ENCODE results near the gene MYH14. TPM values are rescaled to one million over a fixed set of nuclear protein-coding genes. Genes with fewer than 3 reads are reported as not detected.

Gene MYH14
- total and polyA plus RNA-seq, 9 of the 15 experiments (the other 6 are each of a cell fraction or from before 2014, with no cell fraction given), result 0.04 to 0.86 (median 0.19) TPM; not detected in 2

- CTCF ChIA-PET (ENCODE audit: low intra/inter-chr PET ratio), result interaction anchor here (0.6 kb wide), 1 partner anchor 79 kb away, joined by 3 read pairs; no protein-coding TSS in a partner anchor
- no peak overlapping the region for H2AFZ ChIP-seq (ENCODE audit: low read depth, low read length)
- peaks cover 41% of the 10 kb centered on the region for H3K79me2 ChIP-seq (ENCODE audit: control insufficient read depth, insufficient read depth, low read length)
- H3K4me2 ChIP-seq (ENCODE audit: insufficient read depth, low read length), result peak overlapping the region; percentile 89
- in situ Hi-C loops (cut with MboI), result loop anchor here (10.0 kb wide), 1 partner anchor 1217 kb away; the partner anchor contains the start of genes C19orf73, LIN7B and PPFIA3
- POLR2A ChIA-PET, result interaction anchor here (0.6 kb wide), 1 partner anchor 120 kb away, joined by 3 read pairs; no protein-coding TSS in a partner anchor
- H3K4me1 ChIP-seq (replicated peaks in 1 of 2; ENCODE audit: control insufficient read depth in 2 of 2, insufficient read depth in 2 of 2, low read length in 2 of 2), result peaks cover 49 to 77% of the 10 kb centered on the region in 2 experiments
- ATAC-seq (no peak), FAIRE-seq (peak; percentile 32), DNase-seq (ENCODE audit: extremely low read depth in 1 of 4, low spot score in 3 of 4) (peak in 1 of 4 experiments; percentile 56)
- H3K9me3 ChIP-seq (replicated peaks; ENCODE audit: control insufficient read depth, insufficient read depth, low read depth, low read length), result no peaks in the 10 kb centered on the region
- H4K20me1 ChIP-seq (replicated peaks; ENCODE audit: control insufficient read depth, insufficient read depth, low read length), result peaks cover 15% of the 10 kb centered on the region
- BruUV-seq (replicated peaks), result no TSS peak
- H3K9me1 ChIP-seq (ENCODE audit: control insufficient read depth, insufficient read depth, low read length), result no peaks in the 10 kb centered on the region
- intact Hi-C loops (cut with micrococcal nuclease), result no loop called here
- WGBS (ENCODE audit: insufficient coverage, low coverage, missing lambda C conversion rate), result 26% methylated on average over 7 of the region's 10 CpGs
- peak overlapping the region in 1 of 2 experiments; percentile 71; a peak in 2 of 4 replicates for H3K9ac ChIP-seq (ENCODE audit: insufficient read depth in 1 of 2, low read depth in 2 of 2, low read length in 2 of 2)
- H3K27ac ChIP-seq (ENCODE audit: extremely low read depth, low read depth, low read length), result peak overlapping the region; percentile 6; the same call in 1 of the 3 replicates
- no peaks in the 10 kb centered on the region for H3K27me3 ChIP-seq (ENCODE audit: control insufficient read depth in 2 of 2, insufficient read depth in 2 of 2, low read length in 2 of 2)
- no peaks in the 10 kb centered on the region; the same call in 2 of the 3 replicates for H3K36me3 ChIP-seq (ENCODE audit: control insufficient read depth, insufficient read depth, low read length)
- peak overlapping the region; percentile 42 for H3K4me3 ChIP-seq
- peak; percentile 89 for TF ChIP-seq PRDM10 (IDR thresholded peaks at IDR 0.05; ENCODE audit: partially characterized antibody)
- TF ChIP-seq, protein P1, sequence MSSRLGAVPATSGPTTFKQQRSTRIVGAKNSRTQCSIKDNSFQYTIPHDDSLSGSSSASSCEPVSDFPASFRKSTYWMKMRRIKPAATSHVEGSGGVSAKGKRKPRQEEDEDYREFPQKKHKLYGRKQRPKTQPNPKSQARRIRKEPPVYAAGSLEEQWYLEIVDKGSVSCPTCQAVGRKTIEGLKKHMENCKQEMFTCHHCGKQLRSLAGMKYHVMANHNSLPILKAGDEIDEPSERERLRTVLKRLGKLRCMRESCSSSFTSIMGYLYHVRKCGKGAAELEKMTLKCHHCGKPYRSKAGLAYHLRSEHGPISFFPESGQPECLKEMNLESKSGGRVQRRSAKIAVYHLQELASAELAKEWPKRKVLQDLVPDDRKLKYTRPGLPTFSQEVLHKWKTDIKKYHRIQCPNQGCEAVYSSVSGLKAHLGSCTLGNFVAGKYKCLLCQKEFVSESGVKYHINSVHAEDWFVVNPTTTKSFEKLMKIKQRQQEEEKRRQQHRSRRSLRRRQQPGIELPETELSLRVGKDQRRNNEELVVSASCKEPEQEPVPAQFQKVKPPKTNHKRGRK (tag; IDR thresholded peaks at IDR 0.05), result peak; percentile 75
- no peak for TF ChIP-seq NR2C2 (CRISPR knock-in tag; IDR thresholded peaks at IDR 0.05)
- TF ChIP-seq NR2C2 (tag; IDR thresholded peaks at IDR 0.05), result no peak
- TF ChIP-seq RNF2 (IDR thresholded peaks at IDR 0.05), result no peak
- TF ChIP-seq SETDB1 (IDR thresholded peaks at IDR 0.05; ENCODE audit: low read length), result no peak
- TF ChIP-seq ZNF232 (CRISPR knock-in tag; IDR thresholded peaks at IDR 0.05), result no peak
- 0 out of 2 replicates have a peak, but pooled peaks have one; percentile 39 for TF ChIP-seq ZNF76 (CRISPR knock-in tag; IDR thresholded peaks at IDR 0.05; ENCODE audit: borderline replicate concordance)
- TF ChIP-seq POLR2AphosphoS5 (IDR thresholded peaks at IDR 0.05; ENCODE audit: control insufficient read depth, insufficient read depth, low read depth, low read length), result no peak
- no peak for TF ChIP-seq EGR1 (conservative IDR thresholded peaks at IDR 0.05)
- no peak for TF ChIP-seq PTBP1 (IDR thresholded peaks at IDR 0.05; ENCODE audit: low read depth, low read length)
- TF ChIP-seq TGIF2 (CRISPR knock-in tag; IDR thresholded peaks at IDR 0.05), result no peak
- TF ChIP-seq, protein P2, sequence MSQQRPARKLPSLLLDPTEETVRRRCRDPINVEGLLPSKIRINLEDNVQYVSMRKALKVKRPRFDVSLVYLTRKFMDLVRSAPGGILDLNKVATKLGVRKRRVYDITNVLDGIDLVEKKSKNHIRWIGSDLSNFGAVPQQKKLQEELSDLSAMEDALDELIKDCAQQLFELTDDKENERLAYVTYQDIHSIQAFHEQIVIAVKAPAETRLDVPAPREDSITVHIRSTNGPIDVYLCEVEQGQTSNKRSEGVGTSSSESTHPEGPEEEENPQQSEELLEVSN (IDR thresholded peaks at IDR 0.05; ENCODE audit: borderline replicate concordance in 1 of 2, extremely low read depth in 1 of 2, insufficient read depth in 1 of 2, insufficient read length in 1 of 2, low read depth in 1 of 2, low read length in 1 of 2, poor library complexity in 1 of 2, severe bottlenecking in 1 of 2), result no peak
- TF ChIP-seq POLR3G (IDR thresholded peaks at IDR 0.05; ENCODE audit: extremely low read depth, insufficient read length, insufficient replicate concordance), result no peak
- 0 out of 2 replicates have a peak, but pooled peaks have one; percentile 17 for TF ChIP-seq MTA1 (IDR thresholded peaks at IDR 0.05; ENCODE audit: borderline replicate concordance)
Measured at GRCh38 chr19:50331221-50331993, 128.0 kb downstream of the MYH14 start.

Data from K562 (cell line).